Brain microvascular endothelial cell (primary cell): ENCODE data around the gene GRM7.

ENCODE experiments used
- DNase-seq: peaks from one replicate; pipeline ENCODE4 v3.0.0-alpha.2; 2020
- H3K27ac ChIP-seq: fragments of 250-450 bp; sonication (Bioruptor Pico); 2 replicates; pipeline ENCODE4 v1.5.1; 2020; ENCODE audit warnings: mild to moderate bottlenecking, moderate library complexity
- H3K27me3 ChIP-seq: fragments of 250-450 bp; sonication (Bioruptor Pico); replicated peaks from 2 replicates; pipeline ENCODE4 v1.5.1; 2020; ENCODE audit warnings: mild to moderate bottlenecking
- H3K36me3 ChIP-seq: fragments of 250-450 bp; sonication (Bioruptor Pico); replicated peaks from 2 replicates; pipeline ENCODE4 v1.5.1; 2020; ENCODE audit warnings: mild to moderate bottlenecking
- H3K4me3 ChIP-seq: 2 replicates; pipeline ENCODE4 v1.5.1; 2011; ENCODE audit warnings: low read depth, mild to moderate bottlenecking, control low read depth, low read length, moderate library complexity
- CTCF ChIP-seq: IDR thresholded peaks from 2 replicates; pipeline ENCODE4 v1.5.1; 2011; ENCODE audit warnings: low read depth, mild to moderate bottlenecking, moderate library complexity, low read length, control low read depth, inconsistent platforms; ENCODE audit errors: missing control alignments
- in situ Hi-C: cut with HindIII; loops from 2 replicates; pipeline ENCODE4 v1.10.0; 2017; ENCODE audit warnings: low sequenced_read_pairs, low pct_ligation_motif_present

GRM7 gene

GRCh38 chr3:7720649-7721297, 859.9 kb downstream of the GRM7 start:
- DNase-seq = no peak
- no peak for TF ChIP-seq CTCF
- in situ Hi-C loops = no loop called here
- H3K27me3 ChIP-seq = no peaks in the 10 kb centered on the region
- H3K4me3 ChIP-seq = no peak overlapping the region
- H3K36me3 ChIP-seq = no peaks in the 10 kb centered on the region
- H3K27ac ChIP-seq = no peak overlapping the region

GRCh38 chr3:7721869-7722268, 861.0 kb downstream of the GRM7 start:
- no peak overlapping the region for H3K27ac ChIP-seq
- no peak for DNase-seq
- in situ Hi-C loops = no loop called here
- no peak for TF ChIP-seq CTCF
- no peaks in the 10 kb centered on the region for H3K27me3 ChIP-seq
- H3K4me3 ChIP-seq = no peak overlapping the region
- no peaks in the 10 kb centered on the region for H3K36me3 ChIP-seq

- Histone ChIP-seq H3K4me3 (no peak overlapping the region), H3K27me3 (no peaks in the 10 kb centered on the region), H3K27ac (no peak overlapping the region), H3K36me3 (no peaks in the 10 kb centered on the region)
- DNase-seq = no peak
- TF ChIP-seq CTCF = no peak
- in situ Hi-C loops = no loop called here
Observed at GRCh38 chr3:7728566-7729519, 867.9 kb downstream of the GRM7 start.

GRCh38 chr3:7733933-7734332, 873.0 kb downstream of the GRM7 start:
- TF ChIP-seq CTCF = no peak
- no peak for DNase-seq
- H3K27ac ChIP-seq = no peak overlapping the region

GRCh38 chr3:7734456-7734855, 873.5 kb downstream of the GRM7 start:
- no peaks in the 10 kb centered on the region for H3K27me3 ChIP-seq
- in situ Hi-C loops = no loop called here
- no peaks in the 10 kb centered on the region for H3K36me3 ChIP-seq
- no peak overlapping the region for H3K4me3 ChIP-seq
- no peak for TF ChIP-seq CTCF
- H3K27ac ChIP-seq = no peak overlapping the region
- DNase-seq = no peak

More at GRCh38 chr3:7733933-7734332, 873.0 kb downstream of the GRM7 start:
- Histone ChIP-seq H3K4me3 (no peak overlapping the region), H3K27me3 (no peaks in the 10 kb centered on the region), H3K36me3 (no peaks in the 10 kb centered on the region)
- in situ Hi-C loops = no loop called here
